ENCODE data around the gene OR52N2.
A peak's percentile ranks its signal among the peaks of the same experiment; 100 is the strongest.

Gene OR52N2

GRCh38 chr11:5808500-5809121 lies at the start of gene OR52N2:
TSS of gene OR52N2 (plus strand) at chr11:5808924. CDS start at chr11:5820336, 11,412 bp downstream.
- peak; percentile 41 to 61 (median 57) for DNase-seq (ENCODE audit: low read depth in 3 of 3)

- DNase-seq (ENCODE audit: low read depth in 3 of 3), result no peak
Observed at GRCh38 chr11:5767056-5767455, 41.7 kb upstream of the OR52N2 start.

DNA sequence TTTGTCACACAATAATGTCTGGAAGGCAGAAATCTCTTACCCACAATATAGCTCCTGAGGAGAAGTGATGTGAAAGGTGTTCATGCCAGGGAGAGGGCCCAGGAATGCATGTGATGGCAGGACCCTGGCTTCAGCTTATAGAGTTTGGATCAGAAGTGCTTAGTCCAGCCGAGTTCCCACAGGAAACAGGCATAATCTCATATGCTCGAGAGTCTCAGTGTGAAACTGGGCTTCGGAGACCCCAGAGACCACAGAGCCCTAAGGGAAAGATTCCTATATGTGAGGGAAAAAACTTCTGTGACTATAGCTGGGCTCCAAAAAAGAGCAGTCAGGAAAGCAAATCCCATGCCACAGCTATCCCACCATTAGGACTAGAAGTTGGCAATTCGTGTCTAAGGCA lies 25.5 kb upstream of the OR52N2 start, which contains the start of gene OR52N5:
TSS of gene OR52N5 (minus strand) at position 101 of the 400 bp plus-strand sequence. CDS start 4,721 bp downstream, outside the sequence.
- DNase-seq (ENCODE audit: low read depth in 3 of 3), result no peak

DNA sequence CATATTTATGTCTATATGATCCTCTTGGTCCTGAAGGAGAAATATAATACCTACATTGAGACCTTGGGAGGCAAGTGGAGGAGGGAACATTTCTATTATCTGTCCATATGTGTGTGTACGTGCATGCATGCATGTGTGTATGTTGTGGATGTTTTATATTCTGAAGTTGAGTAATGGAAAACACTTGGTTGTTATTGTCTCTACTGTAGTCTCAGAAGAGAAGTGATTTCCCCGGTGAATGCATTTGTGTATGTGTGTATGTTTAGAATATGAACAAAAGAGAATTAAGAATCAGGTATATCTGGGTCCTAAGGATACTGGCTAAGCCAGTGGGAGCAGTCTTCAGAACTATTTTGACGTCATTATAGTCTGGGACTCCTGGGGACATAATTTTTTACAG lies 17.6 kb upstream of the OR52N2 start, which contains the start of gene OR52N1:
TSS of gene OR52N1 (minus strand) at position 101 of the 400 bp plus-strand sequence. CDS start 2,449 bp downstream, outside the sequence.
- no peak for DNase-seq (ENCODE audit: low read depth in 3 of 3)

- DNase-seq (ENCODE audit: low read depth in 3 of 3), result no peak
Observed at GRCh38 chr11:5796541-5796940, 12.2 kb upstream of the OR52N2 start.

DNA sequence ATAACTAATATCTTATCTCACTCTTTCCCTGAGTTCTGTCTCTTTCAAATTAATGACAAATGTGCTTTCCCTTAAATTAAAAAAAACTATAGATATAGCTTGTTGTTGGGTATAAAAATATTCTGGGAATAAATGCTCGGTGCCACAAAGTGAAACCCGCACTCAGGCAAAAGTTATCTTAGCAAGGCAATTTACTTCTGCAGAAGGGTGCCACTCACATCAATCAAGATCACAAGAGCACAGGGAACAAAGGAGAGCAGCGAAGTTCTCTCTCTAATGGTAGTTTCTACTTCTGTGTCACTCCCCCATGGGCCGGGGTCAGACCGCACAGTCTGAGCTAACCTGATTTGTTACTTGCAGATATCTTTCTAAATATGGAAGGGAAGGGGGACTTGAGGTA lies 4.7 kb upstream of the OR52N2 start:
- DNase-seq (ENCODE audit: low read depth in 3 of 3), result no peak

- DNase-seq (ENCODE audit: low read depth in 3 of 3), result no peak
Observed at GRCh38 chr11:5807580-5807979, 1.1 kb upstream of the OR52N2 start.

- no peak for DNase-seq (ENCODE audit: low read depth in 3 of 3)
Observed at GRCh38 chr11:5809122-5809519, 397 bp downstream of the OR52N2 start.

DNA sequence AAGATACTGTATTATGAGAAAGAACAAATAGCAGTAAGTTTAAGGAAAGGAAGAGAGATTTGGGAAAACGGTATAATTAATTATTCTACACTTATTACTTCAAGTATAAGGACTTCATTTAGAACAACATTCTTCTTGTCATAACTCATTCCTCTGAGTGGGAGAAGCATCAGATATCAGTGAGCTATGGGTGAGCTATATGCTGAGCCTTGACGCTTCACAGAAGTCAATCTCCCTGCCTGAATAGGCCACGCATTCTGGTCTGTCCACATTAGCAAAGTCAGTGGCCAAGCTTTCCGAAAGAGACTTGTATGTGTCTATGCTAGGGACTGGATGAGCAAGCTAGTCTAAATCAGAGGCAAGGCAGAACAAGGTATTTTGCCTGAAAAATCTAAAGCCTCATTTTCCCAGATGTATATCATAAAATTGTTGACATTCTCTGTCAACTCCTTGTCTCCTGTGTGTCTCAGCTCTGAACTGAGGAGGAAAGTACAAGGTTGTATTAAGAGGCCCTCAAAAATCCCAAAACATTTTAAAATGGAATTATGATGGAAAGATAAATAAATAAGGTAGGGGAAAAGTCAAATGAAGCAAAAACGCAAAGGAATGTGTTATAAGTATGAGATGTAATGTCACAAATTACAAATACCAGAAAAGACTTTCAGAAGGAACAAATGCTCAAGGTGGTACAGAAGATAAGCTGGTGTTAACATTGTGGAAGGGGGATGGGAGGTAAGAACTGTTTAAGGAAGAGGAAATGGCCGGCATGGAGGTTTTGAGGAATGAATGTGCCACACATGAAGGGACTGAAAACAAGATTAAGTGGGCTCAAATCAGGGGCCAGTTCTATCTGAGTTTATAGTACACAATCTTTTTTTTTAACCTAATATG lies 1.4 kb downstream of the OR52N2 start:
- no peak for DNase-seq (ENCODE audit: low read depth in 3 of 3)

DNA sequence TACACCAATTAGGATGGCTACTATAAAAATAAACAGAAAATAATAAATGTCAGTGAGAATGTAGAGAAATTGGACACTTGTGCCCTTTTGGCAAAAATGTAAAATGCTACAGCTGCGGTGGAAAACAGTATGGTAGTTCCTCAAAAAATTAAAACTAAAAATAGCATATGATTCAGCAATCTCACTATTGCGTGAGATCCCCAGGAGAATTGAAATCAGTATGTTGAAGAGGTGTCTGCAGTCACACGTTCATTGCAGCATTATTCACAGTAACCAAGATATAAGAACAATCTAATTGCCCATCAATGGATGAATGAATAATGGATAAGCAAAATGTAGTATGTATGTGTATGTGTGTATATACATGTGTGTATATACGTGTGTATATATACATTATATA lies 6.8 kb downstream of the OR52N2 start:
- no peak for DNase-seq (ENCODE audit: low read depth in 3 of 3)

- no peak for DNase-seq (ENCODE audit: low read depth in 3 of 3)
Observed at GRCh38 chr11:5818245-5818886, 9.6 kb downstream of the OR52N2 start.

DNA sequence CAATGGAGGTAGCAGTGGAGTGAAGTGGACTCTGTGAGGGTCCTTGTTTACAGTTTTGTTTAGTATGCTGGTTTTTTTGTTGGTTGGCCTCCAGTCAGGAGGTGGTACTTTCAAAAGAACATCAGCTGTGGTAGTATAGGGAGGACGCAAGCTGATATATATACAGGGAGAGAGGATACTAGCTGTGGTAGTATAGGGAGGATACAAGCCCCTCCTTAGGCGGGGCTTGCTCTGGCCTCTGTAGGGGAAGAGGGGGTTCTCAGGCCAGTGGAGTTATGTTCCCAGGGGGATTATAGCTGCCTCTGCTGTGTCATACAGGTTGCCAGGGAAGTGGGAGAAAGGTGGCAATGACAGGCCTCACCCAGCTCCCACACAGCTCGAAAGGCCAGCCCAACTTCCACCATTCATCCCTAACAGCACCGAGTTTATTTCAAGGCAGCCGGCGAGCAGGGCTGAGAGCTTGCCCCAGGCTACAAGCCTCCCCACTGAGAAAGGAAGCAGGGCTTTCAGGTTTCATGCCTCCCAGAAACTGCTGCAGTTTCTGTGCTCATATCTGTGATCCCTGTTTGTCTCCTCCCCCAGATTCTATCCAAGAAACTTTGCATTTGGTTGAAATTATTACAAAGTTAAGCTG lies 22.6 kb downstream of the OR52N2 start:
- DNase-seq (ENCODE audit: low read depth in 3 of 3), result no peak

DNA sequence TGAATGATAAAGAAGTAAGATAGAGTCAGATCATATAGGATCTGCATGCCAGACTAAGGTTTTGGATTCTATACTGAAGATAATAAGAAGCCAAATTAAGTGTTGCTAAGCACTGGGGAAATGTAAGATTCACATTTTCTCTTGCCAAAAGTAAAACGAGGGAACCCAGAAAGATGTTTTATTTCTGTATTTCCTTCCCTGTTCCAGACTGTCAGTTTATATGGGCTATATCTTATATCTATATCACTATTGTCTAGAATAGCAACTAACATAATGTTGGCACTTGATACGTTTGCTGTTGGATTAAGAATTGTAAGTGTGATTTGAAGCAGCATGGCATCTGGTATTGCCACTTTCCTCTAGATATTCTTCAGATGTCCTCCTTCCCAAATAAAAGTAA lies 24.7 kb downstream of the OR52N2 start:
- DNase-seq (ENCODE audit: low read depth in 3 of 3), result no peak

- DNase-seq (ENCODE audit: low read depth in 3 of 3), result no peak
Observed at GRCh38 chr11:5837695-5838094, 29.0 kb downstream of the OR52N2 start.

DNA sequence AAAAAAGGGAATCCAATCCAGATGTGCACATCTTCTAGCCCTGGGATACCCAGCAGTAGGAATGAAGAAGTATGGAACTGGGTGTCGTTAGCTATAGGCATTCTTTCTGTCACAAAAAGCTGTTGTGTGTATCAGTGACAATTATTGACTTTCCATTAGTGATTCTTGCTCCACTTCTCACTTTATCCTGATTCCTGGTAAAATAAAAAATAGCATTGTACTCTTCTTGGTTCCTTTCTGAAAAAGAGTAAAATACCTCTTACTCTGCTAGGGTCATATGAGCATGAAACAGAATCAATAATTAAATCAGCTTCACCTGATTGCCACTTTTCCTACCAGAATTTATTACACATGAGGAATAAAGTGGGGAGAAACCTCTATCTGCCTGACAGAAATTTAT lies 33.1 kb downstream of the OR52N2 start, which contains the start of gene OR52E6:
TSS of gene OR52E6 (minus strand) at position 101 of the 400 bp plus-strand sequence. CDS start at position 101, 0 bp downstream.
- DNase-seq (ENCODE audit: low read depth in 3 of 3), result no peak

DNA sequence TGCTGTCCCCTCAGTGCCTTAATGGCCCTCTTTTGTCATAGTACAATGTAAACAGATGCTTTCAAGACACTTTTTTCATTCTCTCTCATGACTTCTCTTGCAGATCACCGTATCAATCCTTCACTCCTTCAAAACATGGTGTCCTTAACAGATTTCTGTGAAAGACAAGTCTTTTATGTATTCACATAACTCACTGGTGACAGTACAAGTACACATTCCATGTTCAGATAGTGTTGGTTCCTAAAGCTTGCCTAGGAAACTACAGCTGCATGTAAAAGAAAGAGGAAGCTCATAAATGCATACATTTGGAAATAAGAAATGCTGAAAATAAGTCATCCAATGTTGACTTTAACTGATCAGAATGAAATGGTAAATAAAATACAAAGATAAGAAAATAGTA lies 38.0 kb downstream of the OR52N2 start:
- no peak for DNase-seq (ENCODE audit: low read depth in 3 of 3)

DNA sequence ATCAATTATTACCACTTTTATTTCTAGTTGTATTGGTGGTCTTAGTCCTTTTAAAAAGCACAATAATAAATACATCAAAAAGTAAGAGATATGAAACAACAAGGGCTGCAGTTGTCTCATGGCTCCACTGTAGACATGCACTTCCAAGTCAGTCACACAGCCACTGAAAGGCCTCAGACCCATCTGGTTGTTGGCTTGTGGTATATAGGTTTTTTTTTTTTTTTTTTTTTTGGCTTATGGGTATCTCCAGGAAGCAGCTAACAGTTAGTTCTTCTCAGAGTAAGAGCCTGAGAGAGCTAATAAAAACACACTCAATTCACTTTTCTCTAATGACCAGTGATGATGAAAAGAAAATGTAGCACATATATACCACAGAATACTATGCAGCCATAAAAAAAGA lies 39.0 kb downstream of the OR52N2 start:
- DNase-seq (ENCODE audit: low read depth in 3 of 3), result no peak

GRCh38 chr11:5851002-5851401 lies 42.3 kb downstream of the OR52N2 start:
- DNase-seq (ENCODE audit: low read depth in 3 of 3), result no peak

- no peak for DNase-seq (ENCODE audit: low read depth in 3 of 3)
Observed at GRCh38 chr11:5857590-5857989, 48.9 kb downstream of the OR52N2 start, which contains the start of gene OR52E8. TSS of gene OR52E8 (minus strand) at chr11:5857690. CDS start at chr11:5857690, 0 bp downstream.

GRCh38 chr11:5865826-5866225 lies 57.1 kb downstream of the OR52N2 start:
- no peak for DNase-seq (ENCODE audit: low read depth in 3 of 3)

Measured in stimulated activated CD4-positive, alpha-beta T cell treated with anti-CD3 and anti-CD28 coated beads, TNF-alpha, amount 100 ng/mL, for 48 hours (primary cell).